Body of pancreas (tissue), 4 donors: ENCODE measurements around the gene CTNS. TPM values are rescaled to one million over a fixed set of nuclear protein-coding genes. Genes with fewer than 3 reads are reported as not detected.

Source experiments
- ATAC-seq: fragments of 150-250 bp; one replicate; pipeline ENCODE4 v1.9.1; 2016
- DNase-seq, 4 donors: peaks; one replicate each; pipeline ENCODE4 v3.0.0-alpha.2; 2019
- H3K27ac ChIP-seq, 4 donors: fragments of 200-600 bp; sonication (generic); 1 replicate in 3 of 4; 2 replicates in 1 of 4; pipeline versions ENCODE4 v1.5.1 to v1.6.1; 2016 to 2019; ENCODE audit warnings: mild to moderate bottlenecking in 1 of 4, mixed read lengths in 1 of 4, moderate library complexity in 1 of 4
- H3K27me3 ChIP-seq, 2 donors: fragments of 200-600 bp; sonication (generic); one replicate each; pipeline ENCODE4 v1.6.0; 2016; ENCODE audit warnings: mild to moderate bottlenecking in 1 of 2
- H3K36me3 ChIP-seq, 2 donors: fragments of 200-600 bp; sonication (generic); replicated peaks in 1 of 2; 2 replicates each; pipeline ENCODE4 v1.5.1; 2016; ENCODE audit warnings: low read depth in 2 of 2; ENCODE audit not compliant: insufficient read depth in 1 of 2
- H3K4me1 ChIP-seq: fragments of 200-600 bp; sonication (generic); one replicate; pipeline ENCODE4 v1.6.0; 2016
- H3K4me3 ChIP-seq, 2 donors: fragments of 200-600 bp; sonication (generic); 1 replicate in 1 of 2; 2 replicates in 1 of 2; pipeline ENCODE4 v1.5.1; 2016 to 2019
- H3K9me3 ChIP-seq, 3 donors: fragments of 200-600 bp; sonication (generic); 1 replicate in 2 of 3; 2 replicates in 1 of 3; pipeline ENCODE4 v1.5.1; 2016
- POLR2A ChIP-seq, 3 donors: fragments of 450-650 bp; IDR thresholded peaks; one replicate each; pipeline ENCODE4 v1.6.1; 2016; ENCODE audit warnings: antibody characterized with exemption in 3 of 3, mild to moderate bottlenecking in 2 of 3
- WGBS, 2 donors: methylation state at CpG; one replicate each; pipeline ENCODE4 v1.1.5; 2017; 5-methylcytosine and 5-hydroxymethylcytosine counted together
- intact Hi-C: fragments of 100-400 bp; cut with DNase I; formaldehyde crosslinking; loops from one replicate; pipeline ENCODE4 v1.15.1; 2023
- total RNA-seq, 2 donors: library from RNA; depleted of rRNA; stranded (reverse); fragments of >200 nt; gene quantifications; one replicate each; pipeline ENCODE4 v1.1.0, GENCODE V29; 2016
- TF ChIP-seq, protein P1 (sequence below), 7 experiments: fragments of 450-650 bp in 4 of 7; fragments of 200-600 bp in 3 of 7; sonication (generic) in 3 of 7; IDR thresholded peaks; one replicate each; pipeline ENCODE4 v1.5.1; 2016 to 2019; ENCODE audit warnings: antibody characterized with exemption in 7 of 7

The CTNS gene
- total RNA-seq, 2 donors from 2014 or later = 15.8 to 29.3 TPM

DNA sequence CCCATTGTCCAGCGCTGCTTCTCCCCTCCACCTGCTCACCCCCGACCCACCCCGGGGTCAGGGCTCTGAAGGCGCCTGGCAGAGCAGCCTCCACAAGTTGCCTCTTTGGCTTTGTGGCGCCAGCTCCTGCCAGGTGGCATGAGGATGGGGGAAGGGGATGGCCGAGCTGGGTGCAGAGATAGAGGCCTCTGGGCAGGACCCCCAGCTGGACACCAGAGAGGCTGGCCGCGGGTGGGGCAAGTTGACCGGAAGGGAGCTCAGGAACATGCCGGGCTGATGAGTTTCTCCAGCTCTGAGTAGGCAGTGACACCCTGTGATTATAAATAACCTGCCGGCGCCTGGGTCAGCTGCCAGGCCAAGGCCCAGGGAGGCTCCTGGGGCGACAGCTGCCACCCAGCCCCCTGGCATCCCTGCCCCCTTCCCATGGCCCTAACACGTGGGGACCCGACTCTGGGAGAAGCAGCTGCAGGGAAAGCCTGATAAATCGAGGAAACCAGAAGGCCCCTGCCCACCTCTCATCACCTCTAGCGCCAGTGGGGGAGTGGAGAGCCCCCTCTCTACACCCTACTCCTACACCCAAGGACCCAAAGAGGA lies 58.7 kb downstream of the CTNS start:
- no peak overlapping the region for H3K4me3 ChIP-seq
- no peak for ATAC-seq
- peak in 1 of 4 donors; percentile 15 for DNase-seq
- TF ChIP-seq POLR2A (IDR thresholded peaks at IDR 0.05) = no peak
- TF ChIP-seq, protein P1, sequence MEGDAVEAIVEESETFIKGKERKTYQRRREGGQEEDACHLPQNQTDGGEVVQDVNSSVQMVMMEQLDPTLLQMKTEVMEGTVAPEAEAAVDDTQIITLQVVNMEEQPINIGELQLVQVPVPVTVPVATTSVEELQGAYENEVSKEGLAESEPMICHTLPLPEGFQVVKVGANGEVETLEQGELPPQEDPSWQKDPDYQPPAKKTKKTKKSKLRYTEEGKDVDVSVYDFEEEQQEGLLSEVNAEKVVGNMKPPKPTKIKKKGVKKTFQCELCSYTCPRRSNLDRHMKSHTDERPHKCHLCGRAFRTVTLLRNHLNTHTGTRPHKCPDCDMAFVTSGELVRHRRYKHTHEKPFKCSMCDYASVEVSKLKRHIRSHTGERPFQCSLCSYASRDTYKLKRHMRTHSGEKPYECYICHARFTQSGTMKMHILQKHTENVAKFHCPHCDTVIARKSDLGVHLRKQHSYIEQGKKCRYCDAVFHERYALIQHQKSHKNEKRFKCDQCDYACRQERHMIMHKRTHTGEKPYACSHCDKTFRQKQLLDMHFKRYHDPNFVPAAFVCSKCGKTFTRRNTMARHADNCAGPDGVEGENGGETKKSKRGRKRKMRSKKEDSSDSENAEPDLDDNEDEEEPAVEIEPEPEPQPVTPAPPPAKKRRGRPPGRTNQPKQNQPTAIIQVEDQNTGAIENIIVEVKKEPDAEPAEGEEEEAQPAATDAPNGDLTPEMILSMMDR (IDR thresholded peaks at IDR 0.05) = no peak
- 12 to 20% methylated on average over 8 to 17 of the region's 17 CpGs for WGBS, 2 donors
- peaks cover 15% of the 10 kb centered on the region for H3K4me1 ChIP-seq
- intact Hi-C loops = no loop called here
- H3K27ac ChIP-seq = no peak overlapping the region
- no peaks in the 10 kb centered on the region for H3K36me3 ChIP-seq
- peaks cover 0 to 4% of the 10 kb centered on the region in 2 donors for H3K27me3 ChIP-seq
- H3K9me3 ChIP-seq = no peaks in the 10 kb centered on the region

DNA sequence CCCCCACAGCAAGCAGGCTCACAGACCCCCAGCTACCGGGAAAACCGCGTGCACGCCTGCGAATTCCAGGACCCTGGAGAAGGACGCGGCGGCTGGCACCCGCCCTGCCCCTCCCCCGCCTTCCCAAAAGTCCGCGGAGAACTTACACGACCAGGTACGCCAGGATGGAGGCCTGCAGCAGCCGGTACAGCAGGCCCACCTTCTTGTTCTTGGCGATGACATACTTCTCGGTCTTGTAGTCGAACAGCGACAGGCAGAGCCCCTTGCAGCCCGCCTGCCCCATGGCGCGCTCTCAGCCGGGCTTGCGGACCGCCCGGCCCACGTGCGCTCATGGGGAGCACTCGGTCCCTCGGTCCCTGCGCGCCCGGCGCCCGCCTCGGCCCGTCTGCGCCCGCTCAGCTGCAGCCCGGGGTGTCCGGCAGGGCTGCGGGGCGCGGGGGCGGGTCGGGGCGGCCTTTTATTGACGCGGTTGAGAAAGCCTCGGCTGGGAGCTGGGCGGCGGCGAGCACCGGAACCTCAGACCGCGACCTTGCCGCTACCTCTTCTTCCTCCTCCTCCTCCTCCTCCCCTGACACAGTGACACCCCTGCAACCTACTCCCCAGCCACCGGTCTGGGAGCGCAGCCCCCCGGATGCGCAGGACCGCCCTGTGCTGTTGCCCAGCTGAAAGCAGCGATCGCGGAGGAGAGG lies 59.3 kb downstream of the CTNS start, which contains the start of gene P2RX5:
TSS of gene P2RX5 (minus strand) at position 433 of the 689 bp plus-strand sequence. CDS start at position 283, 150 bp downstream.
- peak within 1 kb of the TSS in 1 of 2 donors; percentile 18 for H3K4me3 ChIP-seq
- H3K36me3 ChIP-seq = no peaks in the 10 kb centered on the region
- H3K4me1 ChIP-seq = peaks cover 15% of the 10 kb centered on the region
- H3K9me3 ChIP-seq = no peaks in the 10 kb centered on the region
- TF ChIP-seq, protein P1 (IDR thresholded peaks at IDR 0.05) = no peak
- no peak for TF ChIP-seq POLR2A (IDR thresholded peaks at IDR 0.05)
- H3K27ac ChIP-seq = no peak within 1 kb of the TSS
- peaks cover 0 to 4% of the 10 kb centered on the region in 2 donors for H3K27me3 ChIP-seq
- intact Hi-C loops = no loop called here
- DNase-seq (peak in 2 of 4 donors; percentile 10 to 27), ATAC-seq (peak; percentile 59)
- WGBS, 2 donors = 1 to 2% methylated on average over 15 to 34 of the region's 65 CpGs

DNA sequence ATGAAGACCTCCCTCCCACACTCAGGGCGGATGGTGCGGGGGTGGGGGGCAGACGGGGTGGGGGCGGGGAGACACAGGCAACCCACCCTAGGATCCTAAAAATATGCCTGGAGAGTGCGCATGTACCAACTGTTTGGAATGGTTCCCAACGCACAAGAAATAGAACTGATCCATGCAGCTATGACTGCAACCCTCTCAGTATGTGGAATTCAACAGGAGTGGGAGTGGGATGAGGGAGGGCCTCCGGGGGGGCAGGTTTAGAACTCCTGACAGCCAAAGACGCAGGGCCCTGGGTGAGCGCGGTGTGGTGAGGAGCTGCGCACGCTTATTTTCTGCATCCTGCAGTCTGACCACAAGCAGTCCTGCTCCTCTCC lies 60.5 kb downstream of the CTNS start:
- WGBS, 2 donors = 55 to 61% methylated on average over 5 to 12 of the region's 12 CpGs
- intact Hi-C loops = no loop called here
- no peaks in the 10 kb centered on the region for H3K36me3 ChIP-seq
- no peak overlapping the region for H3K27ac ChIP-seq
- no peak overlapping the region for H3K4me3 ChIP-seq
- no peaks in the 10 kb centered on the region for H3K9me3 ChIP-seq
- H3K27me3 ChIP-seq = no peaks in the 10 kb centered on the region
- TF ChIP-seq, protein P1 (IDR thresholded peaks at IDR 0.05) = no peak
- no peak for TF ChIP-seq POLR2A (IDR thresholded peaks at IDR 0.05)
- DNase-seq (no peak), ATAC-seq (no peak)
- H3K4me1 ChIP-seq = peaks cover 15% of the 10 kb centered on the region

DNA sequence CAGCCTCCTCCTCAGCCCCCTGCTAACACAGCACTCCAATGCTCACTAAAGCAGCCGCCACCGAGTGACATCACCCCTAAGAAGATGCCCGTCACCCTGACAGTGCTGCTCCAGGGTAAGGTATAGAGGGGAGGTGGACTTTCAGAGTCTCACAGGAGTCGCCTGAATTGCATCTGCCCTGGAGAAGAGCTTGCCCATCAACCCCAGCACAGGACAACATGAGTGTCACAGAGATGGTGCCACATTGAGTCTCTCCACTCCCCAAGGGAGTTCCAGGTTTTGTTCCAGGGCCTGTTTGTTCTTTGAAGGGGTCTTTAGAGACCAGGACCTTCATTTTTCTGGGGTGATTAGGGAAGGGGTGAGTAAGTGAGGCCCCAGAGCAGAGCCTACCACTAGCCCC lies 61.6 kb downstream of the CTNS start:
- Histone ChIP-seq H3K27me3 (no peaks in the 10 kb centered on the region), H3K36me3 (no peaks in the 10 kb centered on the region), H3K4me3 (no peak overlapping the region), H3K27ac (no peak overlapping the region), H3K4me1 (peaks cover 15% of the 10 kb centered on the region), H3K9me3 (no peaks in the 10 kb centered on the region)
- intact Hi-C loops = no loop called here
- WGBS, 2 donors = 77% methylated on average over 4 of the region's 4 CpGs; no CpG with 5 or more reads in 1 of the 2 donors
- ATAC-seq (no peak), DNase-seq (no peak)
- no peak for TF ChIP-seq POLR2A (IDR thresholded peaks at IDR 0.05)
- TF ChIP-seq, protein P1 (IDR thresholded peaks at IDR 0.05) = no peak
